IPS-18c (cell line): ENCODE measurements around the gene SCAI.
"Not testable (repeated sequence)": the region's sequence is repeated elsewhere in the genome, so short reads cannot be mapped to it uniquely, and the experiment has no call there.

Source experiments
- H3K4me3 ChIP-seq: 2 replicates; pipeline ENCODE4 v1.7.0; 2013; ENCODE audit warnings: low read depth, mild to moderate bottlenecking, low read length, moderate library complexity; ENCODE audit not compliant: insufficient read depth
- H3K9me3 ChIP-seq: one replicate; pipeline ENCODE4 v1.6.1; 2013; ENCODE audit warnings: mild to moderate bottlenecking, low read length, moderate library complexity; ENCODE audit not compliant: control insufficient read depth, insufficient read depth

Gene SCAI

DNA sequence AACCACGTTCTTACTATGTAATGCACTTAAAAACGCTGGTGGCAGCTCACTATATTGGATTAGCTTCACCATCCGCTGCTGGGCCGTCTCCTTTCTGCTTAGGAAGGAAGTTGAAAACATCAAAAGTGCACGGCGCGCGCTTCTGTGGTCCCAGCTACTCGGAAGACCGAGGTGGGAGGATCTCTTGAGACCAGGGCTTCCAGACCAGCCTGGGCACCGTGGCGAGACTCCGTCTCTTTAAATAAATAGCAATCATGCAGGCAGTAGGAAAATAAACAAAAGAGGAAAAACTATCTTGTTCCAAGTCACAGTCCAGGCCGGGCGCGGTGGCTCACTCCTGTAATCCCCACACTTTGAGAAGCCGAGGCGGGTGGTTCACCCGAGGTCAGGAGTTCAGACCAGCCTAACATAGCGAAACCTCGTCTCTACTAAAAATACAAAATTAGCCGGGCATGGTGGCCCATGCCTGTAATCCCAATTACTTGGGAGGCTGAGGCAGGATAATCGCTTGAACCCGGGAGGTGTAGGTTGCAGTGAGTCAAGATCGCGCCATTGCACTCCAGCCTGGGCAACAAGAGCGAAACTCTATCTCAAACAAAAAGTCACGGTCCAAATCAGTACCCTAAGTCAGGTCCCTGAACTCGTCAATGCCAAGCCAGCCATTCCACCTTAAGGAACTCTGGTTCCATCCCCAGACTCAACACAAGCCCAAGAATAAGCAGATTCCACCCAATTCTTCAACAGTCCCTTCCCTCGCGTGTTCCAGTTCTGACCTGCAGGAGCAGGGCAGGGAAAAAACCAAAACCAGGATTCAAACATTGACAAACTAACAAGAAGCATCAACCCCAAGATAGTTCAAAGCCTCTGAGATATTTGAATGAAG lies 201.4 kb downstream of the SCAI start:
- peak overlapping the region; percentile 84 for H3K4me3 ChIP-seq
- H3K9me3 ChIP-seq: no peaks in the 10 kb centered on the region

DNA sequence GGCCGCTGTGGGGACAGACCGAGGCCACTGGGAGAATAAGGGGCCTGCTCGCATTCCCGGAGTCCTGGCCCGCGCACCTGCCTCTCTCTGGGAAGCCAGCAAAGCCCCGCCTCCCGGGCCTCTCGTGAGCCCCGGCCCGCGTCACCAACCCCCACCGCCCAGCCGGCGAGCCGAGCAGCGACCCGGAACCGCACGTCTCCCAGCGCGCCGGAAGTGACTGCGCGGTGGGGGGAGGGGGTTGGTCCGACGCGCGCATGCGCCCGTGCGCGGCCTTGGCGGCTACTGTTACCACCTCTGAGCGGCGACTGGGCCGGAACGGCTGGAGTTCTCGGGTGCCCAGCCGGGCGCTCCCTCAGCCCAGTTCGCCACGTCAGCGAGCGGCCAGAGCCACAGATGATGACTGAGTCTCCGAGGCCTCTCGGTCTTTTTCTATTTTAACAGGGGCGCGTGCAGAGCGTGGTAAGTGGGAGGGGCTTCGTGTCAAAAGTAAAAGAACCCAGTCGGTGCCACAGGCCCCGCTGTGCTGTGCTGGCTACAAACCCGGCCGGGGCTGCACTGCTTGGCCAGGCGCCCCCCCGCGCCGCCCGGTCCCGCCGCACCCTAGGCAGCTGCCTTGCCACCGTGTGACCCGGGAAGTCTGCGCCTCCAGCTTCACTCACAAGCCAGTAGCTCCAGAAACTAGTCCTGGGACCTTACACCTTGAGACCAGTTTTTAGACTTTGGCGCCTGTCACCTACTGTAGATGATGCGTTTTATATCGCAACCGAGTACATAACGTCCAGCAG lies 202.2 kb downstream of the SCAI start, which contains the start of gene GOLGA1:
TSS of gene GOLGA1 (minus strand) at position 190 of the 785 bp plus-strand sequence. CDS start 2,372 bp downstream, outside the sequence.
- no peaks in the 10 kb centered on the region for H3K9me3 ChIP-seq
- H3K4me3 ChIP-seq: peak within 1 kb of the TSS; percentile 84

DNA sequence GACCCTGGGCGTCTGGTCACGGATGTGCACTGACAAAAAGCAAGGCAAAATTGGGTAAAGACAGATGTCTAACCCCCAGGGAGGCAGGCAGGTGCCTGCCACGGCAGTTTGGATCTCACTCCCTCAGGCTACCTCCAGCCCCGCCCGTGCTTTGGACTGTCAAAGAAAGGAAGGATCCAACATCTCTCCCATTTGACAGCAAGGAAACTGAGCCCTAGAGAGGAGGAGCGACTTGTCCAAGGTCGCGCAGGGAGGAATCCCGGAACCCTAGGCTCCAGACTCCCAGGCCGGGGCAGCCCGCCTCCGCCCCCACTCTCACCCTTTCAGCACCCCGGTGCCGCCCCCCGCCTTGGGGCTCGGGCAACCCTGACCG lies 202.8 kb downstream of the SCAI start:
- Histone ChIP-seq H3K9me3 (no peaks in the 10 kb centered on the region), H3K4me3 (peak overlapping the region; percentile 84)

DNA sequence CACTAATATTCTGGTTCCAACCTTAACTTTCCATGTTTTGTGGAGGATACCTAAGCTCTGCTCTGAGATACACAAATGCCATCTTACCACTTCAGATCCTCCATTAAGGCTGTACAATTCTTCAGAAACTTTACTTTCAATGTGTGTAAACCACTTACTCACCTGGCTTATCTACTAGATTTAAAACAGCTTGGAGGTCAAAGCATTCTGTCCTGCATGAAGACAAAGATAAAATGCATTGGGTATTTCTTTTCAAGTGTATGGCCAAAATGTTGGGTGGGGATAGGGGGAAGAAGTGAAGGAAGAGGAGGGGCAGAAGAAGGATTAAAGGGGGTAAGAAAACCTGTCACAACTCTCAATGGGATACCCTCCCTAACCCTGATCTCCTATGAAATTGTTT lies 203.4 kb downstream of the SCAI start:
- no peaks in the 10 kb centered on the region for H3K9me3 ChIP-seq
- H3K4me3 ChIP-seq: peak overlapping the region; percentile 84

DNA sequence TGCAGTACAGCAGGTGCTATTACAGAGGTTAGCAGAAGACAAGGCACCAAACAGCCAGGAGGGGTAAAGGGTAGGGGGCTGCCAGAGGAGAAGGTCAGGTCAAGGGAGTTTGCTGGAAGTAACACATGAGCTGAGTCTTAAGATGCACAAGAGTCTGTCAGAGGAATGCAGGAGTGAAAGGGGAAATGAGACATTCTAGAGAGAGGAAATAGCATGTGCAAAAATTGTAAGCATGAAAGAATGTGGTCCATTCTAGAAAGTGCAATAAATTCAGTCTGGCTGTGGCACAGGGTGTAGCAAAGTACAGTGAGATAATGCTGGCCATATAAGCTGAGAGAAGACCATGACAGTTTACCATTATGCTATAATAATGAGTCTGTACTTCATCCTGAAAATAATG lies 209.0 kb downstream of the SCAI start:
- Histone ChIP-seq H3K4me3 (no peak overlapping the region), H3K9me3 (no peaks in the 10 kb centered on the region)

DNA sequence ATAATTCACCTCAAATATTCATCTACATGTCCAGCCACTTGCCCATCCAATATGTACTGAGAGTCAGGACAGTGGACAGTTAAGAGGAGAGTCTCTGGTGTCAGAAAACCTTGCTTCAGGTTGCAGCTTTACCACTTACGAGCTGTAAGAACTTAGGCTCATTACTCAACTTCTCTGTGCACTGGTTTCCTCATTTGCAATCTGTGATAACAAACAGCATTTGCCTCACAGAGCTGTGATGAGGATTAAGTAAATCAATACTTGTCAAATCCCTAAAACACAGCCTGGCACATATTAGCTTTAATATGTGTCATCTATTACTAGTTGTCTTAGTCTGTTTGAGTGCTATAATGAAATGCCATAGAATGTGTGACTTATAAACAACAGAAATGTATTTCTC lies 211.0 kb downstream of the SCAI start:
- H3K9me3 ChIP-seq: no peaks in the 10 kb centered on the region
- H3K4me3 ChIP-seq: no peak overlapping the region

DNA sequence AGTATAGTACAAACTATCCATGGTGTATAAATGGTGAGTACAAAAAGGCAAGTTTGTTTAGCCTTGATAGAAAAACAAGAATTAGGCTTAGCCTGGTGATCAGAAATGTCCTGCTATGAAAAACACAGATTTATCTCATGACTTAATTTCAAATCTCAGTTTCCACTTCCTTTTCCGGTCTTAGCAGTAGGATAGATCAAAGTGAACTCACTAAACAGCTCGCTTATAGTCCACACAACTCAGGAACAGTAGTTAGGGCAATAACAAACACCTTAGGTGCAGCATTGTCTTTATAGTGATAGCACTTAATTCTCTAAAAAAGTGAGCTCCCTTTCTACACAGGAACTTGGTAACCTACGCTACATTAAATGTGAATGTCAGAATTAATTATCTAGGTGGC lies 213.9 kb downstream of the SCAI start:
- no peaks in the 10 kb centered on the region for H3K9me3 ChIP-seq

DNA sequence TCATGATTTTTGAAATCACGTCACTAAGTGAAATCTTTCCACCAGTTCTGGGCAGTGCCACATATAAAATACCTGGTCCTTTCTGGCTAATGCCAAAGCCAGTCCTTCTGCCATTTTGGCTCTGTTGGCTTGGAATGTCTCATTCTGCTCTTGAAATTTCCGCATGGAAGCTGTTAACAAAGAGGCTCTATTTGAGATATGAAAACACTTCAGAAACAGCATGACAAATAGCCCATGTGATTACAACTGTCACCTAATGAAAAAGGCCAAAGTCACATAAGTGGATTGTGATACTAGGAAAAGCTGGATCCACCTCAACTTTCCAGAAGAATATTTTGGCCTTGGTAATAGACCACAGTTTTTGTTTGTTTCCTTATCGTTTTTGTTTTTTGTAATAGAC lies 215.2 kb downstream of the SCAI start:
- H3K4me3 ChIP-seq: no peak overlapping the region
- no peaks in the 10 kb centered on the region for H3K9me3 ChIP-seq

More for the DNA sequence above, 213.9 kb downstream of the SCAI start:
- H3K4me3 ChIP-seq: no peak overlapping the region

DNA sequence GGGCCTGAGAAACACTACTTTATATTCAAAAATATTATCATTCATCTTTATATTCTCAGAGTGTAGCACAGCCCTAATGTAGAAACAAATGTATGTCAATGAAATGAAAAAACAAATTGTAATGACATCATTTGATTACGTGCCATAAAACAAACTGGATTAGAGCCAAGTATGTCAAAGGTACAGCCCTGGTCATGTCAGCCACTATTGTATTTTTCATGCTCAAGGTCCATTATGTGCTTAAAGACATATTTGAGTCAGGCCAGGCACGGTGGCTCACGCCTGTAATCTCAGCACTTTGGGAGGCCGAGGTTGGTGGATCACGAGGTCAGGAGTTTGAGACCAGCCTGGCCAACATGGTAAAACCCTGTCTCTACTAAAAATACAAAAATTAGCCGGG lies 222.9 kb downstream of the SCAI start:
- H3K9me3 ChIP-seq, H3K4me3 ChIP-seq: not testable (repeated sequence)

DNA sequence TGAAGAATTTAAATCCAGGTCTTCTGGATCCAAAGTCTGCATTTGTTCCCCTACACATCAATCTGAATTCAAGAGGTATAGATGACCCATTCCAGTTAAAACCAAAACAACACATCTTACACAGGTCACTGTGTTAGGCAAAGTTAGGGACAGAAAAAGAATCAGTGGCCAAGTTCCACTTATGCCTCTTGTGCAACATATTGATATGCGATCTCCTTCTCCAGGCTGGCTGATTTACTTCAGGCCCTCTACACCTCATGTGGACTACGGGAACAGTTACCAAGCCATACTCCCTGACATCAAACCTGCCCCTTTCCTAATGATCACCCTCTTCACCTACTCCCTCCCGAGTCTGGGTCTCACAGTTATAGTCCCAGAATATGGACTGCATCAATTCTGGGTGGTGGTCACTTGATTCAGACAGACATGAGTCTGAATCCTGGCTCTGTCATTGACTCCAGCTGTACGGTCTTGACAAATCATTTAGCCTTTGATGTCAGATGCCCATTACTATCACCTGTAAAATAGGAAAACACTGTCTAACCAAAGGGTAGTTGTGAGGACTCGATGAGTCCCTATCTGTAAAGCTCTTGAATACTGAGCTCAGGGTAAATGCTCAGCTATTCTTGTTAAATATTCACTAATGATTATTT lies 228.4 kb downstream of the SCAI start:
- Histone ChIP-seq H3K4me3 (no peak overlapping the region), H3K9me3 (no peaks in the 10 kb centered on the region)

DNA sequence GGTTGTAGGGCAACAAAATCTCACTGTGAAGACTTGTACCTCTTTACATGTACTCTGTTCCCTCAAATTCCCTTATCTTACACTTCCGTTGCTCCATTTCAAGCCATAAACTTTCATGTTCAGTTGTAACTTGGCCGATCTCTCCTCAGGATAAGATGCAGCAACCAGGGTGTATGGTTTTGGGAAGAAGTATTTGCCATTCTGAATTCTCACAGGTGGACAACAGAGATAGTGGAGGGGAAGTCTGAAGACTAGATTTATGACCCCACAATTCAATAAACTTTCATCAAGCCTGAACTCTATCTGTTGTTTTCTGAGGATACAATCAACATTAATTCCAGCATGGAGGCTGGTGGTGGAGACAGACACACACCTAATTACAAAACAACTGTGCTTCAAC lies 229.9 kb downstream of the SCAI start:
- Histone ChIP-seq H3K4me3 (no peak overlapping the region), H3K9me3 (no peaks in the 10 kb centered on the region)

DNA sequence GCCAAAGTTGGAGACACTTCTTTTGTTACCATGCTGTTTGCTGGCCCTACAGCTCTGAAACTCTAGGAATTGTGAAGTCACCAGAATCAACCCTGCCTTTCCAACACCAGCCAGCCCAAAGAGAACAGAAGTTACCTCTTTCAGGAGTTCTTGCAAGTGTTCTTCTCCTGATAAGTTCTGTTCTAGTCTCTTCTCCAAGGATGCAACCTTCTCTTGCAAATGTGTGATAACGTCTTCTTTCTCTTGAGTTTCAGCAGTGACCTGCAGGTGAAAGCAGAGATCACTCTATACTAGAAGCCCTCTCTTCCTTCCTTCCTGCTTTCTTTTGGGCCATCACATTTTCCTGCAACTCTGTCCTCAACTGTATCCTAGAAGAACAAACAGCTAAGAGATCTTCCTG lies 231.6 kb downstream of the SCAI start:
- Histone ChIP-seq H3K4me3 (no peak overlapping the region), H3K9me3 (no peaks in the 10 kb centered on the region)

DNA sequence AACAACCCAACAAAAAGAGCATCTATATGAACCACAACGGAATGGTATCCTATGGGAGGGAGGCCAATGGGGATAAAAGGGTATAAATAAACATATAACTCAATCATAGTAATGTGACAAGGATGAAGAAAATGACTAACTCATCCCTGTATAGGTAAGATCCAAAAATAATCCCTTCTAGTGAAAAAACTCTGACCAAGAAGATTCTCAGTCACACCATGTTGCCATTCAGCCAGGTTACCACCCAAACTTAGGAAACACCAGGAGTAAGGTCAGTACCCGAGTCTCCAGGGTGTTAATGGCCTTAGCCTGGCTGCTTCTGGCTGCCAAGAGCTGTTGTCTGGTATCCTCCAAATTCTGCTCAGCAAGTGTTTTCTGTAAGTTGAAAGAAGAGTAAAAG lies 235.2 kb downstream of the SCAI start:
- Histone ChIP-seq H3K4me3 (no peak overlapping the region), H3K9me3 (no peaks in the 10 kb centered on the region)

DNA sequence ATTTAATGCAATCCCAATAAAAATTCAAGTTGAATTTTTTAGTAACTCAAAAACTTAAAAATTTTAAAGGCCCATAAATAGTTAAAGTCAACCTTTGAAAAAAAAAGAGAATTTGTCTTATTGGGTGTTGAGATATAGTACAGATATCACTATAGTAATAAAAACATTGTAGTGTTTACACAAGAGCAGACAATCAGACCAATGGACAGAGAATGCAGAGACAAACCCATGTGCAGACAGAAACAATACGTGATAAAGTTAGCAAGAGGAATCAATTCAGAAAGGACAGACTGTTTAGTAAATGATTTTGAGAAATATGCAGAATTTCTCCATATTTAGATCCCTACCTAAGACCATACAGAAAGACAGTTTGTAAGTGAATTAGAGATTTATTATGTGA lies 236.4 kb downstream of the SCAI start:
- Histone ChIP-seq H3K4me3 (no peak overlapping the region), H3K9me3 (no peaks in the 10 kb centered on the region)

DNA sequence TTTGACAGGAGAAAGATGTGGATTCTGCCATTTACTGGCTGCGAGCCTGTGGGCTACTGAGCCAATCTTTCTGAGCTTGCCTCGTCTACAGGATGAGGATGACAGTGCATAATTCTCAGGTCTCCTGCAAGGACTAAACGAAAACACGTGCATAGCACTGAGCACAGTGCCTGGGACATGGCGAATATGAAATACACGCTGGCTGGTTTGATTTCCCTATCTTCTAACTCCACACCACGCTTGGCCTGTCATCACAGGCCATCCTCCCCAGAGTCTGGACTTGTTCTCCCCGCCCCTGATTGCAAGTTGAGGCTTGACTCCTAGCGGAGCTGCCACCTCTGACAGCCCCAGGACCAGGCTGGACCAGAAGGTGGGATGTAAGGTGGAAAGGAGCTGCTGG lies 243.5 kb downstream of the SCAI start:
- H3K9me3 ChIP-seq: no peaks in the 10 kb centered on the region
- no peak overlapping the region for H3K4me3 ChIP-seq

DNA sequence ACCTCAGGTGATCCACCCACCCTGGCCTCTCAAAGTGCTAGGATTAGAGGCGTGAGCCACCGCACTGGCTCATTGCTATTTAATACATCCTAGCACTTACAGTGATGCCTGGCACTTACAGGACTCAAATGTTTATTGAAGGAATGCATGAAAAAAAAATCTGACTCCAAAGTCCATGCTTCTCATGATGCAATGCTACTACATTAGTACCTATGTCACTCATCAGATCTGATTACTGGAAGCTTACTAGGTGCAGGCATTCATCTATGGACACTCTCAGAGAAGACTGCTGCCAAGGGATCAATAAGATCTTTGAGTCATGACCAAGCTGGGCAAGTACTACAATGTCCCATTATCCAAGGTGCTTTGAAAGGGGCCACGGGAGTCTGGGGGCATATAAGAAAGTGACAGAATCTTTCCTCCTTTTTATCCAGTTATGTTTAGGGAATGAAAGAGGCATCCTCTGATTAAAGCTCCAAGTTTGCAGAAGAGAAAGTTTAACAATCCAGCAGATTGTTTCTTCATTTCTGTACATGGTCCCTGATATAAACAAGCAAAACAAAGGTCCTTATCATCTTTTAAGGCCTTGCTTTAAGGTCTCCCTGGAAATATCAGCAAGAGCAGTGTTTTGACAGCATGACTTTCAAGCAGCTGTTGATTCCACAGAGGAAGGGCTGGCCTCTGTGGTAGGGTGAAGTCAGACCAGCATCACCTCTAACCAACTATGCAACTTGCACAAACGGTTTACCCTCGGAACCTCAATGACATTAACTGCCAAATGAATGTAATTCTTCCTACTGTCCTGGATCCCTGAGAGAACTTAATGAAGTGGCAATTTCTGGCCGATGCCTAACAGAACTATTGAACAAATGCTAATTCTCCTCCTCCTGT lies 245.5 kb downstream of the SCAI start:
- Histone ChIP-seq H3K9me3 (no peaks in the 10 kb centered on the region), H3K4me3 (no peak overlapping the region)

DNA sequence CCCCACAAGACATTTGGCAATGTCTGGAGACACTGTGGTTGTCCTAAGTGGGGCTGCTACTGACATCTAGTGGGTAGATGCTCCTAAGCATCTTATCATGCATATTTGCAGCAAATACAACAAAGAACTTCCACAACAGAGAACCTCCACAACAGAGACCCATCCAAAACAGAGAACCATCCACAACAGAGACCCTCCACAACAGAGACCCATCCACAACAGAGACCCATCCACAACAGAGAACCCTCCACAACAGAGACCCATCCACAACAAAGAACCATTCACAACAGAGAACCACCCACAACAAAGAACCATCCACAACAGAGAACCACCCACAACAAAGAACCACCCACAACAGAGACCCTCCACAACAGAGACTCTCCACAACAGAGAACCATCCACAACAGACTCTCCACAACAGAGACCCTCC lies 248.6 kb downstream of the SCAI start:
- H3K9me3 ChIP-seq: no peaks in the 10 kb centered on the region
- no peak overlapping the region for H3K4me3 ChIP-seq
